ENCODE data around the gene COTL1. TPM values are rescaled to one million over a fixed set of nuclear protein-coding genes. Genes with fewer than 3 reads are reported as not detected.

COTL1 gene, protein sequence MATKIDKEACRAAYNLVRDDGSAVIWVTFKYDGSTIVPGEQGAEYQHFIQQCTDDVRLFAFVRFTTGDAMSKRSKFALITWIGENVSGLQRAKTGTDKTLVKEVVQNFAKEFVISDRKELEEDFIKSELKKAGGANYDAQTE
- total RNA-seq (10 to 100 TPM; 12.0 to 59.5 TPM), polyA plus RNA-seq (10 to 100 TPM; 12.9 to 33.0 TPM)

DNA sequence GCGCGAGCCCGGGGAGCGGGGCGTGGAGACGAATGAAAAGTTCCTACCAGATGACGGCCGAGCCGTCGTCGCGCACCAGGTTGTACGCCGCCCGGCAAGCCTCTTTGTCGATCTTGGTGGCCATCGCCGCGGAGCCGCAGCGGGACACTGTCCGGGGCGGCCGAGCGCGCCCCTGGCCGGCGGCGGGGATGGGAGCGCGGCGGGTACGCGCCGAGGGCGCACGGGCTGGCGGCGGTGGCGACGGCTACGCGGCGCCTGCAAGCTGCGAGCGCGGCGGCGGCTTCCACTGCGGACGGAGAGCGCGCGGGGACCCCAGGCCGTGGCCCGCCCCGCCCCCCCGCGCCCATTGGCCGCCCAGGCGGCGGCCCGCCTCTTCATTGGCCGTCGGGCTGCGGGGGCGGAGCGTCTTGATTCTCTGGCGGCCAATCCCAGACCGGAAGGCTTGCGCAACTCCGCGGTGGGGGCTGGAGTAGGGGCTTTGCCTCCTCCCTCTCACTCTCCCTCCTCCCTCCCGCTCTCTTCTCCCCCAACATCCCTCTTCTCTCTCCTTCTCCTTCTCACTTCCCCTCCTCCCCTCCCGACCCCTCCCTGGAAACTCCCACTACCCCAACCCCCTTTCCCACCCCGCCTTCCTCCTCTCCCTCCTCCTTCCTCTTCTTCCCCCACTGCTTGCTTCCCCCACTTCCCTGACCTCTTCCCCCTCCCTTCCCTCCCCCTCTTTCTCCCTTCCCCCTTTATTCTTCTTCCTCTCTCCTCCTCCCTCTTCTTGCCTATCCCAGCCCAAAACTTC, at the start of gene COTL1:
Gene COTL1, minus strand, starts transcription at position 288 of the 790 bp plus-strand sequence. Its CDS starts 164 bp downstream, at position 124.
- peak; percentile 87 for DNase-seq (ENCODE audit: low spot score)
- Histone ChIP-seq H3K36me3 (ENCODE audit: control insufficient read depth in 4 of 4, insufficient read depth in 3 of 4, low read depth in 1 of 4, low read length in 3 of 4) (no peaks in the 10 kb centered on the region), H3K4me1 (ENCODE audit: control insufficient read depth in 4 of 4, insufficient read depth in 4 of 4, low read length in 3 of 4) (peaks cover 0 to 16% (median 5%) of the 10 kb centered on the region in 4 donors), H3K27ac (ENCODE audit: low read depth in 1 of 2, low read length in 2 of 2) (peak within 1 kb of the TSS; percentile 36 to 46), H3K4me3 (ENCODE audit: low read depth in 1 of 3, low read length in 3 of 3) (peak within 1 kb of the TSS; percentile 62 to 82 (median 64)), H3K9ac (ENCODE audit: low read depth in 1 of 2, low read length in 2 of 2) (peak within 1 kb of the TSS in 1 of 2 donors; percentile 72), H3K9me3 (ENCODE audit: control insufficient read depth in 4 of 4, low read length in 3 of 4) (no peaks in the 10 kb centered on the region), H3K27me3 (ENCODE audit: control insufficient read depth in 4 of 4, insufficient read depth in 4 of 4, low read length in 3 of 4) (no peaks in the 10 kb centered on the region)
- WGBS, result 4% methylated on average over 76 of the region's 76 CpGs
- TF ChIP-seq YY1 (IDR thresholded peaks at IDR 0.05) (no peak), GABPA (IDR thresholded peaks at IDR 0.05 in 1 of 2, conservative IDR thresholded peaks at IDR 0.05 in 1 of 2) (no peak), FOXA1 (IDR thresholded peaks at IDR 0.05) (no peak), RXRA (IDR thresholded peaks at IDR 0.05) (no peak), NR2F2 (IDR thresholded peaks at IDR 0.05) (no peak), SP1 (IDR thresholded peaks at IDR 0.05) (peak; percentile 13)
- TF ChIP-seq, protein P1, sequence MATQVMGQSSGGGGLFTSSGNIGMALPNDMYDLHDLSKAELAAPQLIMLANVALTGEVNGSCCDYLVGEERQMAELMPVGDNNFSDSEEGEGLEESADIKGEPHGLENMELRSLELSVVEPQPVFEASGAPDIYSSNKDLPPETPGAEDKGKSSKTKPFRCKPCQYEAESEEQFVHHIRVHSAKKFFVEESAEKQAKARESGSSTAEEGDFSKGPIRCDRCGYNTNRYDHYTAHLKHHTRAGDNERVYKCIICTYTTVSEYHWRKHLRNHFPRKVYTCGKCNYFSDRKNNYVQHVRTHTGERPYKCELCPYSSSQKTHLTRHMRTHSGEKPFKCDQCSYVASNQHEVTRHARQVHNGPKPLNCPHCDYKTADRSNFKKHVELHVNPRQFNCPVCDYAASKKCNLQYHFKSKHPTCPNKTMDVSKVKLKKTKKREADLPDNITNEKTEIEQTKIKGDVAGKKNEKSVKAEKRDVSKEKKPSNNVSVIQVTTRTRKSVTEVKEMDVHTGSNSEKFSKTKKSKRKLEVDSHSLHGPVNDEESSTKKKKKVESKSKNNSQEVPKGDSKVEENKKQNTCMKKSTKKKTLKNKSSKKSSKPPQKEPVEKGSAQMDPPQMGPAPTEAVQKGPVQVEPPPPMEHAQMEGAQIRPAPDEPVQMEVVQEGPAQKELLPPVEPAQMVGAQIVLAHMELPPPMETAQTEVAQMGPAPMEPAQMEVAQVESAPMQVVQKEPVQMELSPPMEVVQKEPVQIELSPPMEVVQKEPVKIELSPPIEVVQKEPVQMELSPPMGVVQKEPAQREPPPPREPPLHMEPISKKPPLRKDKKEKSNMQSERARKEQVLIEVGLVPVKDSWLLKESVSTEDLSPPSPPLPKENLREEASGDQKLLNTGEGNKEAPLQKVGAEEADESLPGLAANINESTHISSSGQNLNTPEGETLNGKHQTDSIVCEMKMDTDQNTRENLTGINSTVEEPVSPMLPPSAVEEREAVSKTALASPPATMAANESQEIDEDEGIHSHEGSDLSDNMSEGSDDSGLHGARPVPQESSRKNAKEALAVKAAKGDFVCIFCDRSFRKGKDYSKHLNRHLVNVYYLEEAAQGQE (IDR thresholded peaks at IDR 0.05), result no peak

DNA sequence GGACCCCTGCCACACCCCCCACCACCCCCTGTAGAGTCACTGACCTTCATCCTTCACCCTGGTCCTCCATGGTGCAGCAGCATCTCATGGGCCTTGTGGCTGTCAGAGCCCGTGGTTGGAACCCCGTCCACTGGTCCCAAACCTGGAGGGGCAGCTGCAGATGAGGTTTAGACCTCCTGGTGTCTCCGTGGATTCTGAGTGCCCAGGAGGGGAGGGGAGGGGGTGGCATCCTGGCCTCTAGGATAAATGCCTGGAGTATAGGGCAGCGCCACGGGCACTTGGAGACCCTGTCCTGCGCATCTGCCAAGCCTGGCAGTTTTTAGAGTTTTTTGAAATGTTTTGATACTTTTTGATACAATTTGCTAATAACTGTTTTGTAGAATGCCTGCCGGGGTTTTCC, 48.0 kb upstream of the COTL1 start:
- Histone ChIP-seq H3K36me3 (ENCODE audit: control insufficient read depth in 4 of 4, insufficient read depth in 3 of 4, low read depth in 1 of 4, low read length in 3 of 4) (peaks cover 9 to 53% (median 30%) of the 10 kb centered on the region in 4 donors), H3K27ac (ENCODE audit: low read depth in 1 of 2, low read length in 2 of 2) (no peak overlapping the region), H3K4me1 (ENCODE audit: control insufficient read depth in 4 of 4, insufficient read depth in 4 of 4, low read length in 3 of 4) (no peaks in the 10 kb centered on the region), H3K4me3 (ENCODE audit: low read depth in 1 of 3, low read length in 3 of 3) (no peak overlapping the region), H3K27me3 (ENCODE audit: control insufficient read depth in 4 of 4, insufficient read depth in 4 of 4, low read length in 3 of 4) (no peaks in the 10 kb centered on the region), H3K9ac (ENCODE audit: low read depth in 1 of 2, low read length in 2 of 2) (no peak overlapping the region), H3K9me3 (ENCODE audit: control insufficient read depth in 4 of 4, low read length in 3 of 4) (no peaks in the 10 kb centered on the region)
- WGBS, result 91% methylated on average over 7 of the region's 7 CpGs
- no peak for TF ChIP-seq HNF4G (IDR thresholded peaks at IDR 0.05)
- TF ChIP-seq, protein P2, sequence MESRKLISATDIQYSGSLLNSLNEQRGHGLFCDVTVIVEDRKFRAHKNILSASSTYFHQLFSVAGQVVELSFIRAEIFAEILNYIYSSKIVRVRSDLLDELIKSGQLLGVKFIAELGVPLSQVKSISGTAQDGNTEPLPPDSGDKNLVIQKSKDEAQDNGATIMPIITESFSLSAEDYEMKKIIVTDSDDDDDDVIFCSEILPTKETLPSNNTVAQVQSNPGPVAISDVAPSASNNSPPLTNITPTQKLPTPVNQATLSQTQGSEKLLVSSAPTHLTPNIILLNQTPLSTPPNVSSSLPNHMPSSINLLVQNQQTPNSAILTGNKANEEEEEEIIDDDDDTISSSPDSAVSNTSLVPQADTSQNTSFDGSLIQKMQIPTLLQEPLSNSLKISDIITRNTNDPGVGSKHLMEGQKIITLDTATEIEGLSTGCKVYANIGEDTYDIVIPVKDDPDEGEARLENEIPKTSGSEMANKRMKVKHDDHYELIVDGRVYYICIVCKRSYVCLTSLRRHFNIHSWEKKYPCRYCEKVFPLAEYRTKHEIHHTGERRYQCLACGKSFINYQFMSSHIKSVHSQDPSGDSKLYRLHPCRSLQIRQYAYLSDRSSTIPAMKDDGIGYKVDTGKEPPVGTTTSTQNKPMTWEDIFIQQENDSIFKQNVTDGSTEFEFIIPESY (IDR thresholded peaks at IDR 0.05), result no peak
- TF ChIP-seq TAF1 (conservative IDR thresholded peaks at IDR 0.05), result no peak
- TF ChIP-seq, protein P3, sequence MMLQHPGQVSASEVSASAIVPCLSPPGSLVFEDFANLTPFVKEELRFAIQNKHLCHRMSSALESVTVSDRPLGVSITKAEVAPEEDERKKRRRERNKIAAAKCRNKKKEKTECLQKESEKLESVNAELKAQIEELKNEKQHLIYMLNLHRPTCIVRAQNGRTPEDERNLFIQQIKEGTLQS (IDR thresholded peaks at IDR 0.05), result no peak
- no peak for TF ChIP-seq YY1 (IDR thresholded peaks at IDR 0.05)
- TF ChIP-seq EGR1 (IDR thresholded peaks at IDR 0.05; ENCODE audit: low read depth in 2 of 2), result no peak
- TF ChIP-seq, protein P1 (IDR thresholded peaks at IDR 0.05), result no peak
- no peak for TF ChIP-seq FOXA1 (IDR thresholded peaks at IDR 0.05)
- no peak for TF ChIP-seq RXRA (IDR thresholded peaks at IDR 0.05)
- no peak for TF ChIP-seq SP1 (IDR thresholded peaks at IDR 0.05)
- no peak for TF ChIP-seq JUND (IDR thresholded peaks at IDR 0.05)
- TF ChIP-seq, protein P4, sequence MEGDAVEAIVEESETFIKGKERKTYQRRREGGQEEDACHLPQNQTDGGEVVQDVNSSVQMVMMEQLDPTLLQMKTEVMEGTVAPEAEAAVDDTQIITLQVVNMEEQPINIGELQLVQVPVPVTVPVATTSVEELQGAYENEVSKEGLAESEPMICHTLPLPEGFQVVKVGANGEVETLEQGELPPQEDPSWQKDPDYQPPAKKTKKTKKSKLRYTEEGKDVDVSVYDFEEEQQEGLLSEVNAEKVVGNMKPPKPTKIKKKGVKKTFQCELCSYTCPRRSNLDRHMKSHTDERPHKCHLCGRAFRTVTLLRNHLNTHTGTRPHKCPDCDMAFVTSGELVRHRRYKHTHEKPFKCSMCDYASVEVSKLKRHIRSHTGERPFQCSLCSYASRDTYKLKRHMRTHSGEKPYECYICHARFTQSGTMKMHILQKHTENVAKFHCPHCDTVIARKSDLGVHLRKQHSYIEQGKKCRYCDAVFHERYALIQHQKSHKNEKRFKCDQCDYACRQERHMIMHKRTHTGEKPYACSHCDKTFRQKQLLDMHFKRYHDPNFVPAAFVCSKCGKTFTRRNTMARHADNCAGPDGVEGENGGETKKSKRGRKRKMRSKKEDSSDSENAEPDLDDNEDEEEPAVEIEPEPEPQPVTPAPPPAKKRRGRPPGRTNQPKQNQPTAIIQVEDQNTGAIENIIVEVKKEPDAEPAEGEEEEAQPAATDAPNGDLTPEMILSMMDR (IDR thresholded peaks at IDR 0.05; ENCODE audit: low read depth, low read length, missing input control), result no peak
- no peak for TF ChIP-seq FOXA2 (IDR thresholded peaks at IDR 0.05)
- no peak for TF ChIP-seq NR2F2 (IDR thresholded peaks at IDR 0.05)
- no peak for DNase-seq (ENCODE audit: low spot score)

All from liver (tissue), 9 donors.